AG04450 (cell line): ENCODE measurements around the gene GNB5. TPM values are rescaled to one million over a fixed set of nuclear protein-coding genes. Genes with fewer than 3 reads are reported as not detected.
"Not testable (repeated sequence)": the region's sequence is repeated elsewhere in the genome, so short reads cannot be mapped to it uniquely, and the experiment has no call there.

Experiments
- CTCF ChIA-PET: fragments of 300-600, 350-600 bp; formaldehyde crosslinking; extraction: SDS; loops from one replicate; lab custom pipeline; 2022; ENCODE audit warnings: antibody characterized with exemption, inconsistent platforms; lab: Charles Lee
- POLR2A ChIA-PET: fragments of 350-600 bp; formaldehyde crosslinking; extraction: SDS; loops from one replicate; lab custom pipeline; 2021; ENCODE audit warnings: antibody characterized with exemption, inconsistent platforms; lab: Yijun Ruan, JAX
- DNase-seq: peaks from one replicate; pipeline ENCODE4 v3.0.0-alpha.2; 2011; ENCODE audit warnings: low read depth, low spot score
- H3K27ac ChIP-seq: one replicate; pipeline ENCODE4 v1.5.1; 2012; ENCODE audit warnings: low read depth, low read length, control low read depth
- H3K27me3 ChIP-seq: one replicate; pipeline ENCODE4 v1.6.0; 2012; ENCODE audit warnings: low read length; ENCODE audit not compliant: control insufficient read depth, insufficient read depth
- H3K4me3 ChIP-seq: 2 replicates; pipeline ENCODE4 v1.5.1; 2011; ENCODE audit warnings: mild to moderate bottlenecking, low read depth, low read length, control low read depth
- H3K9me3 ChIP-seq: 2 replicates; pipeline ENCODE4 v1.5.1; 2012; ENCODE audit warnings: low read length; ENCODE audit not compliant: control insufficient read depth, insufficient read depth
- CTCF ChIP-seq: IDR thresholded peaks from 2 replicates; pipeline ENCODE4 v1.5.1; 2011; ENCODE audit warnings: low read depth, low read length, control low read depth, inconsistent platforms
- polyA minus RNA-seq: library from RNA; depleted of rRNA, polyadenylated mRNA; stranded (reverse); fragments of >200 nt; gene quantifications from 2 replicates; pipeline ENCODE4 v1.2.3, GENCODE V29; 2011; rRNA and poly(A)+ RNA removed
- polyA plus RNA-seq: library from polyadenylated mRNA; depleted of rRNA; stranded (reverse); fragments of >200 nt; gene quantifications from 2 replicates; pipeline ENCODE4 v1.2.3, GENCODE V29; 2011; rRNA removed

The GNB5 gene
- polyA plus RNA-seq (43.6 and 43.7 TPM in 2 replicates), polyA minus RNA-seq (29.9 and 30.4 TPM in 2 replicates)

GRCh38 chr15:52191207-52191606 is at the start of gene GNB5:
TSS of gene GNB5 (minus strand) at chr15:52191392. CDS start at chr15:52184676, 6,716 bp downstream.
- no peak within 1 kb of the TSS for H3K27ac ChIP-seq
- no peaks in the 10 kb centered on the region for H3K9me3 ChIP-seq
- ChIA-PET POLR2A (no interaction called here), CTCF (interaction anchor here (0.7 kb wide), 1 partner anchor 17 kb away, joined by 3 read pairs; no protein-coding TSS in a partner anchor)
- TF ChIP-seq CTCF: no peak
- H3K27me3 ChIP-seq: peaks cover 5% of the 10 kb centered on the region
- DNase-seq: no peak
- H3K4me3 ChIP-seq: no peak within 1 kb of the TSS

GRCh38 chr15:52240166-52240565 is 49.0 kb upstream of the GNB5 start:
- no peak for TF ChIP-seq CTCF
- H3K9me3 ChIP-seq: no peaks in the 10 kb centered on the region; the same call in 1 of the 2 replicates
- H3K27me3 ChIP-seq: peaks cover 14% of the 10 kb centered on the region
- no peak overlapping the region for H3K27ac ChIP-seq
- POLR2A ChIA-PET: no interaction called here
- H3K4me3 ChIP-seq: no peak overlapping the region
- CTCF ChIA-PET: interaction anchor here (2.7 kb wide), 1 partner anchor 12 kb away, joined by 14 read pairs; no protein-coding TSS in a partner anchor
- DNase-seq: no peak

- POLR2A ChIA-PET, H3K9me3 ChIP-seq, H3K27ac ChIP-seq, H3K4me3 ChIP-seq, DNase-seq: not testable (repeated sequence)
- CTCF ChIA-PET: interaction anchor here (2.7 kb wide), 1 partner anchor 11 kb away, joined by 14 read pairs; no protein-coding TSS in a partner anchor
- H3K27me3 ChIP-seq: peaks cover 16% of the 10 kb centered on the region
Measured at GRCh38 chr15:52238989-52239525, 47.9 kb upstream of the GNB5 start.

- Histone ChIP-seq H3K27ac (no peak overlapping the region), H3K27me3 (peaks cover 16% of the 10 kb centered on the region), H3K9me3 (no peaks in the 10 kb centered on the region; the same call in 1 of the 2 replicates), H3K4me3 (no peak overlapping the region)
- ChIA-PET POLR2A (no interaction called here), CTCF (interaction anchor here (0.6 kb wide), 1 partner anchor 19 kb away, joined by 5 read pairs; no protein-coding TSS in a partner anchor)
- no peak for DNase-seq
- no peak for TF ChIP-seq CTCF
Measured at GRCh38 chr15:52238149-52238548, 47.0 kb upstream of the GNB5 start.

- CTCF ChIA-PET: interaction anchor here (1.2 kb wide), 1 partner anchor 28 kb away, joined by 6 read pairs; no protein-coding TSS in a partner anchor
- Histone ChIP-seq H3K9me3 (no peaks in the 10 kb centered on the region; the same call in 1 of the 2 replicates), H3K27me3 (peaks cover 15% of the 10 kb centered on the region), H3K4me3 (no peak overlapping the region), H3K27ac (no peak overlapping the region)
- TF ChIP-seq CTCF: no peak
- no peak for DNase-seq
- POLR2A ChIA-PET: no interaction called here
Measured at GRCh38 chr15:52236013-52236412, 44.8 kb upstream of the GNB5 start.
